HepG2 (cell line): ENCODE data around the gene KRT34. TPM values are rescaled to one million over a fixed set of nuclear protein-coding genes. Genes with fewer than 3 reads are reported as not detected.

Source experiments
- ATAC-seq: fragments of 200-7000 bp; cut with Tn5 transposase; 3 replicates; pipeline ENCODE4 v1.9.1; 2020; ENCODE audit warnings: mild to moderate bottlenecking, moderate library complexity
- BruUV-seq: library from RNA; stranded (reverse); fragments of 400-500 nt; replicated peaks from 2 replicates; lab custom pipeline; 2021; lab: Mats Ljungman, UMichigan
- CTCF ChIA-PET: fragments of 300-600 bp; formaldehyde crosslinking; extraction: SDS; loops from one replicate; lab custom pipeline; 2021; ENCODE audit warnings: low total read pairs, inconsistent platforms, low intra/inter-chr PET ratio; lab: Yijun Ruan, JAX
- POLR2A ChIA-PET: fragments of 350-600 bp; sonication (Branson Sonifier 250); formaldehyde crosslinking; loops from one replicate; lab custom pipeline; 2020; ENCODE audit warnings: antibody characterized with exemption, inconsistent platforms; lab: Yijun Ruan, JAX
- DNase-seq: peaks from one replicate; pipeline ENCODE4 v3.0.0-alpha.2; 2015; ENCODE audit warnings: low spot score
- FAIRE-seq: peaks from 3 replicates; lab custom pipeline; 2011; peaks lifted over from hg19 to GRCh38; lab: Jason Lieb, UNC
- H2AFZ ChIP-seq: one replicate; pipeline ENCODE4 v1.6.1; 2011; ENCODE audit warnings: low read length, inconsistent platforms
- H3K27ac ChIP-seq: fragments of 300-600 bp; 3 replicates; pipeline ENCODE4 v1.8.0; 2011; ENCODE audit warnings: mixed run types, mild to moderate bottlenecking, mixed read lengths, low read length, inconsistent platforms; ENCODE audit not compliant: insufficient read depth; ENCODE audit errors: extremely low read length
- H3K27me3 ChIP-seq, 2 experiments: fragments of 200-600 bp in 1 of 2; 2 replicates in 1 of 2; 3 replicates in 1 of 2; pipeline versions ENCODE4 v1.6.0 to v1.8.0; 2011; ENCODE audit warnings: low read length in 2 of 2, mild to moderate bottlenecking in 2 of 2, moderate library complexity in 2 of 2, inconsistent platforms in 1 of 2; ENCODE audit not compliant: insufficient read depth in 2 of 2, control insufficient read depth in 1 of 2
- H3K36me3 ChIP-seq, 2 experiments: fragments of 200-600 bp in 1 of 2; replicated peaks in 1 of 2; 2 replicates in 1 of 2; 3 replicates in 1 of 2; pipeline versions ENCODE4 v1.5.1 to v1.8.0; 2011; ENCODE audit warnings: low read length in 2 of 2, inconsistent platforms in 1 of 2; ENCODE audit not compliant: insufficient read depth in 2 of 2, control insufficient read depth in 1 of 2
- H3K4me1 ChIP-seq: 2 replicates; pipeline ENCODE4 v1.5.1; 2012; ENCODE audit warnings: low read length, inconsistent platforms; ENCODE audit not compliant: insufficient read depth
- H3K4me2 ChIP-seq: 2 replicates; pipeline ENCODE4 v1.6.0; 2011; ENCODE audit warnings: low read depth, low read length, inconsistent platforms
- H3K4me3 ChIP-seq, 3 experiments: fragments of 200-600 bp in 1 of 3; sonication (generic), shearing (Covaris generic) in 1 of 3; replicated peaks in 1 of 3; 2 replicates each; pipeline ENCODE4 v1.5.1; 2011 to 2016; ENCODE audit warnings: low read length in 3 of 3, inconsistent platforms in 2 of 3, low read depth in 2 of 3, mild to moderate bottlenecking in 2 of 3, control low read depth in 1 of 3, mixed read lengths in 1 of 3; ENCODE audit not compliant: insufficient read depth in 1 of 3
- H3K79me2 ChIP-seq: one replicate; pipeline ENCODE4 v1.6.1; 2011; ENCODE audit warnings: low read length, inconsistent platforms; ENCODE audit not compliant: insufficient read depth
- H3K9ac ChIP-seq: 2 replicates; pipeline ENCODE4 v1.6.0; 2011; ENCODE audit warnings: mild to moderate bottlenecking, low read depth, low read length, inconsistent platforms; ENCODE audit not compliant: insufficient read depth
- H3K9me3 ChIP-seq: 2 replicates; pipeline ENCODE4 v1.5.1; 2012; ENCODE audit warnings: mild to moderate bottlenecking, low read length
- H4K20me1 ChIP-seq: 2 replicates; pipeline ENCODE4 v1.6.0; 2011; ENCODE audit warnings: inconsistent platforms, mild to moderate bottlenecking, low read length, moderate library complexity; ENCODE audit not compliant: insufficient read depth
- ATF4 ChIP-seq, 2 experiments: fragments of 450-650 bp in 1 of 2; sonication (generic) in 1 of 2; formaldehyde crosslinking; IDR thresholded peaks; 2 replicates each; pipeline versions ENCODE4 v1.5.0 to v1.8.0; 2020 to 2022; ENCODE audit warnings: mild to moderate bottlenecking in 1 of 2, missing genetic modification reagents in 1 of 2
- FLYWCH1 ChIP-seq: sonication (generic); formaldehyde crosslinking; IDR thresholded peaks from 2 replicates; pipeline ENCODE4 v1.8.1; 2023; ENCODE audit warnings: mild to moderate bottlenecking, missing genetic modification reagents
- MBD4 ChIP-seq: IDR thresholded peaks from 2 replicates; pipeline ENCODE4 v1.6.1; 2012; ENCODE audit warnings: low read length, inconsistent platforms, borderline replicate concordance
- SMAD3 ChIP-seq: sonication (generic); formaldehyde crosslinking; IDR thresholded peaks from 2 replicates; pipeline ENCODE4 v1.4.0; 2020; ENCODE audit warnings: missing genetic modification reagents
- ZNF326 ChIP-seq: sonication (generic); formaldehyde crosslinking; IDR thresholded peaks from 2 replicates; pipeline ENCODE4 v1.4.0; 2020; ENCODE audit warnings: missing genetic modification reagents, borderline replicate concordance
- WGBS: methylation state at CpG from one replicate; pipeline ENCODE4 v1.1.6; 2017; ENCODE audit warnings: low lambda C conversion rate; 5-methylcytosine and 5-hydroxymethylcytosine counted together
- in situ Hi-C: cut with HindIII; loops from 2 replicates; pipeline ENCODE4 v1.10.0; 2017; ENCODE audit warnings: low pct_unique_long_range_greater_than_20kb; ENCODE audit not compliant: extremely low pct_ligation_motif_present
- intact Hi-C: fragments of 100-400 bp; cut with micrococcal nuclease; formaldehyde crosslinking; loops from one replicate; pipeline ENCODE4 v1.10.0; 2022; ENCODE audit not compliant: unreplicated experiment
- polyA plus RNA-seq, 8 experiments: library from polyadenylated mRNA; depleted of rRNA in 3 of 8; stranded (reverse) in 7 of 8; unstranded in 1 of 8; fragments of >200 nt; fragmentation: Illumina TruSeq in 4 of 8; extraction: Trizol in 4 of 8; gene quantifications; 2 replicates each; pipeline versions ENCODE4 v1.2.1 to v1.2.3, GENCODE V29; 2011 to 2016; ENCODE audit warnings: low read depth in 4 of 8, missing spikeins in 1 of 8, mixed read lengths in 1 of 8; ENCODE audit not compliant: insufficient read depth in 1 of 8
- total RNA-seq, 5 experiments: library from RNA; depleted of rRNA; stranded (reverse); fragments of >200 nt; fragmentation: Illumina TruSeq; extraction: Trizol; gene quantifications; 2 replicates each; pipeline ENCODE4 v1.2.3, GENCODE V29; 2016; ENCODE audit warnings: low read depth in 1 of 5
- TF ChIP-seq, protein P1 (sequence below): sonication (generic); formaldehyde crosslinking; conservative IDR thresholded peaks from 2 replicates; pipeline ENCODE4 v1.4.0; 2020; ENCODE audit warnings: mild to moderate bottlenecking, missing genetic modification reagents, moderate library complexity

Gene KRT34
- total and polyA plus RNA-seq, 2 of the 13 experiments (the other 11 are each of a cell fraction or from before 2014, with no cell fraction given) = not detected

- H3K4me1 ChIP-seq = no peaks in the 10 kb centered on the region
- WGBS = 36% methylated on average over 3 of the region's 3 CpGs
- no TSS peak for BruUV-seq
- no peaks in the 10 kb centered on the region for H3K9me3 ChIP-seq
- FAIRE-seq (no peak), ATAC-seq (no peak), DNase-seq (no peak)
- POLR2A ChIA-PET = no interaction called here
- in situ Hi-C loops (no loop called here), intact Hi-C loops (no loop called here)
- H3K4me2 ChIP-seq = no peak overlapping the region
- H4K20me1 ChIP-seq = no peaks in the 10 kb centered on the region
- H3K27me3 ChIP-seq = peaks cover 0 to 13% of the 10 kb centered on the region in 2 experiments; a peak in 3 of 5 replicates
- TF ChIP-seq MBD4 (no peak), FLYWCH1 (CRISPR knock-in tag) (no peak), ZNF326 (no peak), SMAD3 (CRISPR knock-in tag) (no peak), ATF4 (CRISPR knock-in tag; IDR thresholded peaks at IDR 0.05) (no peak)
- TF ChIP-seq, protein P1, sequence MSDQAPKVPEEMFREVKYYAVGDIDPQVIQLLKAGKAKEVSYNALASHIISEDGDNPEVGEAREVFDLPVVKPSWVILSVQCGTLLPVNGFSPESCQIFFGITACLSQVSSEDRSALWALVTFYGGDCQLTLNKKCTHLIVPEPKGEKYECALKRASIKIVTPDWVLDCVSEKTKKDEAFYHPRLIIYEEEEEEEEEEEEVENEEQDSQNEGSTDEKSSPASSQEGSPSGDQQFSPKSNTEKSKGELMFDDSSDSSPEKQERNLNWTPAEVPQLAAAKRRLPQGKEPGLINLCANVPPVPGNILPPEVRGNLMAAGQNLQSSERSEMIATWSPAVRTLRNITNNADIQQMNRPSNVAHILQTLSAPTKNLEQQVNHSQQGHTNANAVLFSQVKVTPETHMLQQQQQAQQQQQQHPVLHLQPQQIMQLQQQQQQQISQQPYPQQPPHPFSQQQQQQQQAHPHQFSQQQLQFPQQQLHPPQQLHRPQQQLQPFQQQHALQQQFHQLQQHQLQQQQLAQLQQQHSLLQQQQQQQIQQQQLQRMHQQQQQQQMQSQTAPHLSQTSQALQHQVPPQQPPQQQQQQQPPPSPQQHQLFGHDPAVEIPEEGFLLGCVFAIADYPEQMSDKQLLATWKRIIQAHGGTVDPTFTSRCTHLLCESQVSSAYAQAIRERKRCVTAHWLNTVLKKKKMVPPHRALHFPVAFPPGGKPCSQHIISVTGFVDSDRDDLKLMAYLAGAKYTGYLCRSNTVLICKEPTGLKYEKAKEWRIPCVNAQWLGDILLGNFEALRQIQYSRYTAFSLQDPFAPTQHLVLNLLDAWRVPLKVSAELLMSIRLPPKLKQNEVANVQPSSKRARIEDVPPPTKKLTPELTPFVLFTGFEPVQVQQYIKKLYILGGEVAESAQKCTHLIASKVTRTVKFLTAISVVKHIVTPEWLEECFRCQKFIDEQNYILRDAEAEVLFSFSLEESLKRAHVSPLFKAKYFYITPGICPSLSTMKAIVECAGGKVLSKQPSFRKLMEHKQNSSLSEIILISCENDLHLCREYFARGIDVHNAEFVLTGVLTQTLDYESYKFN (CRISPR knock-in tag) = no peak
- no peaks in the 10 kb centered on the region for H3K36me3 ChIP-seq
- no peak overlapping the region for H3K9ac ChIP-seq
- H3K79me2 ChIP-seq = no peaks in the 10 kb centered on the region
- H2AFZ ChIP-seq = no peak overlapping the region
- CTCF ChIA-PET = no interaction called here
- H3K4me3 ChIP-seq = no peak overlapping the region
- H3K27ac ChIP-seq = no peak overlapping the region
Observed at GRCh38 chr17:41333836-41334235, 48.3 kb downstream of the KRT34 start.
